NCI-H1048 (cell line): ENCODE measurements around the gene E4F1.
A peak's percentile ranks its signal among the peaks of the same experiment; 100 is the strongest.
"Not testable (repeated sequence)": the region's sequence is repeated elsewhere in the genome, so short reads cannot be mapped to it uniquely, and the experiment has no call there.

Source experiments
- DNase-seq: peaks from one replicate; lab custom pipeline; 2025; lab: John Stamatoyannopoulos, UW

The E4F1 gene

GRCh38 chr16:2190002-2190658, 33.3 kb upstream of the E4F1 start:
- DNase-seq = no peak

GRCh38 chr16:2190659-2191445, 32.5 kb upstream of the E4F1 start:
- DNase-seq = no peak

GRCh38 chr16:2191446-2191706, 32.0 kb upstream of the E4F1 start:
- no peak for DNase-seq

- no peak for DNase-seq
Observed at GRCh38 chr16:2194166-2194834, 29.1 kb upstream of the E4F1 start.

- no peak for DNase-seq
Observed at GRCh38 chr16:2194852-2195321, 28.5 kb upstream of the E4F1 start.

- DNase-seq = no peak
Observed at GRCh38 chr16:2195322-2196161, 27.8 kb upstream of the E4F1 start.

GRCh38 chr16:2196162-2196980, 27.0 kb upstream of the E4F1 start, which contains the start of gene CASKIN1:
TSS of gene CASKIN1 (minus strand) at chr16:2196605. CDS start at chr16:2196432, 173 bp downstream.
- no peak for DNase-seq

GRCh38 chr16:2196981-2197511, 26.3 kb upstream of the E4F1 start:
- DNase-seq = no peak

GRCh38 chr16:2197765-2198164, 25.6 kb upstream of the E4F1 start:
- no peak for DNase-seq

GRCh38 chr16:2198283-2198682, 25.1 kb upstream of the E4F1 start:
- no peak for DNase-seq

GRCh38 chr16:2199095-2199494, 24.3 kb upstream of the E4F1 start:
- no peak for DNase-seq

GRCh38 chr16:2199621-2200139, 23.7 kb upstream of the E4F1 start:
- no peak for DNase-seq

- no peak for DNase-seq
Observed at GRCh38 chr16:2200313-2200712, 23.1 kb upstream of the E4F1 start.

GRCh38 chr16:2203119-2203688, 20.2 kb upstream of the E4F1 start:
- DNase-seq = not testable (repeated sequence)

- no peak for DNase-seq
Observed at GRCh38 chr16:2204416-2205103, 18.8 kb upstream of the E4F1 start.

GRCh38 chr16:2205104-2205966, 18.1 kb upstream of the E4F1 start, which contains the start of gene MLST8:
TSS of gene MLST8 (plus strand) at chr16:2205454. CDS start at chr16:2206086, 632 bp downstream.
- DNase-seq = peak; percentile 25

GRCh38 chr16:2205967-2206313, 17.5 kb upstream of the E4F1 start:
- no peak for DNase-seq

GRCh38 chr16:2206420-2206779, 17.0 kb upstream of the E4F1 start:
- DNase-seq = no peak
